ENCODE measurements around the gene IGF1.

The IGF1 gene

DNA sequence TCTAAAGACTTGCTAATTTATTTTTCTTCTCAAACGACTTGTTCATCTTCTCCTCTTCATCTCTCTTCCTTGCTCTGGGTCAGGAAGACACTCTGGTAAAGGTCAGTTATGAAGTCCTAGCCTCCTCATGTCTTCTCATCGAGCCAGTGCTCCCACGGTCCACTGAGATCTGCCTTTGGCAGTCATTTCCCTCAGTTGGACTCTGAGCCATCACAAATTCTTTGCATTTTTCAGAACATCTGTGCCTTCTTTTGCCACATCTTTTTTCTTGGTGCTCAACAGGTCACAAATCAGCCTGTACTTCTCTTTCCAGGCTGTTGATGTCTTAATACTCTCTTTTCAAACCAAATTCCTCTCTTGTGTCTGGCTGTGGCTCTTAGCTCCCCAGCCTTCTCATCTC lies 49.7 kb downstream of the IGF1 start:
- Histone ChIP-seq H3K9ac (ENCODE audit: low read depth, low read length) (no peak overlapping the region), H3K4me1 (ENCODE audit: insufficient read depth, low read length) (no peaks in the 10 kb centered on the region)

GRCh38 chr12:102429211-102430154 lies 50.9 kb downstream of the IGF1 start:
- Histone ChIP-seq H3K79me2 (ENCODE audit: insufficient read depth, low read length) (no peaks in the 10 kb centered on the region), H3K9ac (ENCODE audit: low read depth, low read length) (no peak overlapping the region), H3K9me3 (ENCODE audit: insufficient read depth, low read length, severe bottlenecking) (no peaks in the 10 kb centered on the region), H3K36me3 (ENCODE audit: insufficient read depth, low read length) (no peaks in the 10 kb centered on the region), H3K4me1 (ENCODE audit: insufficient read depth, low read length) (no peaks in the 10 kb centered on the region), H4K20me1 (ENCODE audit: insufficient read depth, low read length) (no peaks in the 10 kb centered on the region), H3K4me2 (ENCODE audit: insufficient read depth, low read length) (no peak overlapping the region), H3K4me3 (ENCODE audit: low read depth in 1 of 2, low read length in 2 of 2) (no peak overlapping the region), H2AFZ (ENCODE audit: low read depth, low read length) (no peak overlapping the region), H3K27me3 (ENCODE audit: insufficient read depth, low read length, poor library complexity) (peaks cover 5% of the 10 kb centered on the region), H3K27ac (ENCODE audit: low read length) (no peak overlapping the region)
- DNase-seq (no peak), ATAC-seq (ENCODE audit: insufficient read depth, low read depth) (no peak)
- TF ChIP-seq CTCF (IDR thresholded peaks at IDR 0.05; ENCODE audit: borderline replicate concordance, extremely low read depth, low read length, poor library complexity, severe bottlenecking) (no peak), EZH2 (IDR thresholded peaks at IDR 0.05; ENCODE audit: borderline replicate concordance, low read depth, low read length, severe bottlenecking) (no peak)

More for the DNA sequence above, 49.7 kb downstream of the IGF1 start:
- Histone ChIP-seq H3K79me2 (ENCODE audit: insufficient read depth, low read length) (no peaks in the 10 kb centered on the region), H3K27ac (ENCODE audit: low read length) (no peak overlapping the region), H3K4me2 (ENCODE audit: insufficient read depth, low read length) (no peak overlapping the region), H3K36me3 (ENCODE audit: insufficient read depth, low read length) (no peaks in the 10 kb centered on the region), H3K27me3 (ENCODE audit: insufficient read depth, low read length, poor library complexity) (peaks cover 5% of the 10 kb centered on the region), H3K4me3 (ENCODE audit: low read depth in 1 of 2, low read length in 2 of 2) (no peak overlapping the region), H3K9me3 (ENCODE audit: insufficient read depth, low read length, severe bottlenecking) (no peaks in the 10 kb centered on the region), H2AFZ (ENCODE audit: low read depth, low read length) (no peak overlapping the region), H4K20me1 (ENCODE audit: insufficient read depth, low read length) (no peaks in the 10 kb centered on the region)
- TF ChIP-seq CTCF (IDR thresholded peaks at IDR 0.05; ENCODE audit: borderline replicate concordance, extremely low read depth, low read length, poor library complexity, severe bottlenecking): no peak
- no peak for TF ChIP-seq EZH2 (IDR thresholded peaks at IDR 0.05; ENCODE audit: borderline replicate concordance, low read depth, low read length, severe bottlenecking)
- ATAC-seq (ENCODE audit: insufficient read depth, low read depth) (no peak), DNase-seq (no peak)

- H3K79me2 ChIP-seq (ENCODE audit: insufficient read depth, low read length): no peaks in the 10 kb centered on the region
- no peak overlapping the region for H3K27ac ChIP-seq (ENCODE audit: low read length)
- no peak for TF ChIP-seq CTCF (IDR thresholded peaks at IDR 0.05; ENCODE audit: borderline replicate concordance, extremely low read depth, low read length, poor library complexity, severe bottlenecking)
- no peak for TF ChIP-seq EZH2 (IDR thresholded peaks at IDR 0.05; ENCODE audit: borderline replicate concordance, low read depth, low read length, severe bottlenecking)
- H3K36me3 ChIP-seq (ENCODE audit: insufficient read depth, low read length): no peaks in the 10 kb centered on the region
- H3K9me3 ChIP-seq (ENCODE audit: insufficient read depth, low read length, severe bottlenecking): no peaks in the 10 kb centered on the region
- no peak for ATAC-seq (ENCODE audit: insufficient read depth, low read depth)
- DNase-seq: no peak
- peaks cover 5% of the 10 kb centered on the region for H3K27me3 ChIP-seq (ENCODE audit: insufficient read depth, low read length, poor library complexity)
- no peaks in the 10 kb centered on the region for H3K4me1 ChIP-seq (ENCODE audit: insufficient read depth, low read length)
- no peak overlapping the region for H3K4me3 ChIP-seq (ENCODE audit: low read depth in 1 of 2, low read length in 2 of 2)
- H3K9ac ChIP-seq (ENCODE audit: low read depth, low read length): no peak overlapping the region
- no peak overlapping the region for H2AFZ ChIP-seq (ENCODE audit: low read depth, low read length)
- H4K20me1 ChIP-seq (ENCODE audit: insufficient read depth, low read length): no peaks in the 10 kb centered on the region
- H3K4me2 ChIP-seq (ENCODE audit: insufficient read depth, low read length): no peak overlapping the region
These were observed 52.8 kb downstream of the IGF1 start for GRCh38 chr12:102427543-102427941.

Data from DND-41 (cell line).